H9 (cell line): ENCODE results near the gene HEXD. TPM values are rescaled to one million over a fixed set of nuclear protein-coding genes. Genes with fewer than 3 reads are reported as not detected.
A peak's percentile ranks its signal among the peaks of the same experiment; 100 is the strongest.
"Not testable (repeated sequence)": the region's sequence is repeated elsewhere in the genome, so short reads cannot be mapped to it uniquely, and the experiment has no call there.

Experiments used
- DNase-seq: peaks from one replicate; pipeline ENCODE4 v3.0.0-alpha.2; 2017
- H2AFZ ChIP-seq: one replicate; pipeline ENCODE4 v1.6.1; 2013; ENCODE audit warnings: mild to moderate bottlenecking, low read length, control low read depth, moderate library complexity
- H2AK5ac ChIP-seq: 2 replicates; pipeline ENCODE4 v1.6.1; 2013; ENCODE audit warnings: low read length, control low read depth, mixed read lengths; ENCODE audit not compliant: insufficient read length
- H2BK120ac ChIP-seq: one replicate; pipeline ENCODE4 v1.6.1; 2013; ENCODE audit warnings: low read depth, mild to moderate bottlenecking, low read length, control low read depth, inconsistent platforms; ENCODE audit not compliant: poor library complexity, severe bottlenecking
- H2BK12ac ChIP-seq: 2 replicates; pipeline ENCODE4 v1.6.1; 2013; ENCODE audit warnings: low read length, control low read depth, mixed read lengths, low read depth; ENCODE audit not compliant: insufficient read length
- H2BK15ac ChIP-seq: 2 replicates; pipeline ENCODE4 v1.6.1; 2013; ENCODE audit warnings: low read depth, low read length, control low read depth
- H2BK20ac ChIP-seq: one replicate; pipeline ENCODE4 v1.6.1; 2013; ENCODE audit warnings: low read depth, mild to moderate bottlenecking, low read length, control low read depth, inconsistent platforms; ENCODE audit not compliant: poor library complexity, severe bottlenecking
- H2BK5ac ChIP-seq: 2 replicates; pipeline ENCODE4 v1.6.1; 2013; ENCODE audit warnings: low read length, control low read depth, mixed read lengths; ENCODE audit not compliant: insufficient read length
- H3K14ac ChIP-seq: 2 replicates; pipeline ENCODE4 v1.6.1; 2013; ENCODE audit warnings: low read length, control low read depth; ENCODE audit not compliant: insufficient read depth
- H3K18ac ChIP-seq: 2 replicates; pipeline ENCODE4 v1.6.1; 2013; ENCODE audit warnings: low read depth, mild to moderate bottlenecking, mixed read lengths, low read length, control low read depth; ENCODE audit not compliant: insufficient read length
- H3K23ac ChIP-seq: 2 replicates; pipeline ENCODE4 v1.6.1; 2013; ENCODE audit warnings: low read length, control low read depth, mixed read lengths, low read depth; ENCODE audit not compliant: insufficient read length
- H3K23me2 ChIP-seq: 2 replicates; pipeline ENCODE4 v1.6.1; 2013; ENCODE audit warnings: low read depth, mild to moderate bottlenecking, mixed read lengths, low read length, control low read depth; ENCODE audit not compliant: insufficient read length, poor library complexity, severe bottlenecking
- H3K27ac ChIP-seq: 2 replicates; pipeline ENCODE4 v1.5.1; 2013; ENCODE audit warnings: low read length, control low read depth, mixed read lengths, low read depth; ENCODE audit not compliant: insufficient read length
- H3K27me3 ChIP-seq: 2 replicates; pipeline ENCODE4 v1.6.1; 2013; ENCODE audit warnings: low read length, control low read depth, inconsistent platforms; ENCODE audit not compliant: insufficient read depth
- H3K4ac ChIP-seq: 2 replicates; pipeline ENCODE4 v1.6.1; 2013; ENCODE audit warnings: low read depth, mild to moderate bottlenecking, control low read depth, inconsistent platforms, low read length, moderate library complexity
- H3K4me1 ChIP-seq: 2 replicates; pipeline ENCODE4 v1.6.1; 2013; ENCODE audit warnings: low read length, control low read depth, inconsistent platforms; ENCODE audit not compliant: insufficient read depth
- H3K4me2 ChIP-seq: 2 replicates; pipeline ENCODE4 v1.6.1; 2013; ENCODE audit warnings: low read length, control low read depth, mixed read lengths; ENCODE audit not compliant: insufficient read length, insufficient read depth
- H3K56ac ChIP-seq: 2 replicates; pipeline ENCODE4 v1.6.1; 2013; ENCODE audit warnings: low read depth, mild to moderate bottlenecking, mixed read lengths, low read length, control low read depth; ENCODE audit not compliant: insufficient read length
- H3K79me1 ChIP-seq: 2 replicates; pipeline ENCODE4 v1.6.1; 2013; ENCODE audit warnings: low read depth, mild to moderate bottlenecking, moderate library complexity, low read length, control low read depth, inconsistent platforms; ENCODE audit not compliant: insufficient read depth, poor library complexity, severe bottlenecking
- H3K79me2 ChIP-seq: 2 replicates; pipeline ENCODE4 v1.6.1; 2013; ENCODE audit warnings: low read length, control low read depth, inconsistent platforms; ENCODE audit not compliant: insufficient read depth
- H3K9ac ChIP-seq: 2 replicates; pipeline ENCODE4 v1.6.1; 2013; ENCODE audit warnings: low read length, control low read depth, mixed read lengths; ENCODE audit not compliant: insufficient read length; ENCODE audit errors: extremely low read depth
- H3K9me3 ChIP-seq: one replicate; pipeline ENCODE4 v1.6.1; 2013; ENCODE audit warnings: low read depth, low read length, inconsistent platforms; ENCODE audit not compliant: control insufficient read depth
- H3T11ph ChIP-seq: one replicate; pipeline ENCODE4 v1.6.1; 2013; ENCODE audit warnings: mild to moderate bottlenecking, low read length, control low read depth, inconsistent platforms
- H4K20me1 ChIP-seq: one replicate; pipeline ENCODE4 v1.6.1; 2013; ENCODE audit not compliant: control insufficient read depth, insufficient read length, insufficient read depth
- H4K5ac ChIP-seq: 2 replicates; pipeline ENCODE4 v1.6.1; 2013; ENCODE audit warnings: low read depth, mild to moderate bottlenecking, mixed read lengths, low read length, control low read depth; ENCODE audit not compliant: insufficient read length
- H4K8ac ChIP-seq: replicated peaks from 2 replicates; pipeline ENCODE4 v1.6.1; 2013; ENCODE audit warnings: low read length, control low read depth, mixed read lengths, low read depth; ENCODE audit not compliant: insufficient read length
- H4K91ac ChIP-seq: 2 replicates; pipeline ENCODE4 v1.6.1; 2013; ENCODE audit warnings: low read depth, mild to moderate bottlenecking, moderate library complexity, mixed read lengths, low read length, control low read depth; ENCODE audit not compliant: insufficient read length
- H3K27ac Mint-ChIP-seq, 3 experiments: 2 replicates in 2 of 3; 3 replicates in 1 of 3; pipeline ENCODE4 v1.8.0; 2020 to 2021; ENCODE audit warnings: mixed read lengths in 3 of 3, mild to moderate bottlenecking in 1 of 3, moderate library complexity in 1 of 3
- H3K27me3 Mint-ChIP-seq: 2 replicates; pipeline ENCODE4 v1.8.0; 2021; ENCODE audit warnings: low read depth, mild to moderate bottlenecking, moderate library complexity, mixed read lengths
- H3K36me3 Mint-ChIP-seq, 3 experiments: 2 replicates in 2 of 3; 3 replicates in 1 of 3; pipeline ENCODE4 v1.8.0; 2020 to 2021; ENCODE audit warnings: low read depth in 3 of 3, mixed read lengths in 3 of 3; ENCODE audit not compliant: insufficient read depth in 1 of 3
- H3K4me1 Mint-ChIP-seq, 2 experiments: 2 replicates each; pipeline ENCODE4 v1.8.0; 2020; ENCODE audit warnings: mixed read lengths in 2 of 2
- H3K4me3 Mint-ChIP-seq, 2 experiments: 2 replicates in 1 of 2; 3 replicates in 1 of 2; pipeline ENCODE4 v1.8.0; 2020 to 2021; ENCODE audit warnings: mild to moderate bottlenecking in 2 of 2, mixed read lengths in 2 of 2, moderate library complexity in 1 of 2
- H3K9me3 Mint-ChIP-seq, 2 experiments: 2 replicates in 1 of 2; 3 replicates in 1 of 2; pipeline ENCODE4 v1.8.0; 2020; ENCODE audit warnings: mild to moderate bottlenecking in 2 of 2, mixed read lengths in 2 of 2, moderate library complexity in 1 of 2
- WGBS: extraction: QIAGEN DNeasy Blood & Tissue Kit; methylation state at CpG from one replicate; pipeline ENCODE4 v1.1.7; 2013; ENCODE audit warnings: missing lambda C conversion rate, low lambda C conversion rate, mixed read lengths; ENCODE audit not compliant: insufficient read length; ENCODE audit errors: extremely low coverage; 5-methylcytosine and 5-hydroxymethylcytosine counted together
- total RNA-seq: library from RNA; stranded (reverse); gene quantifications from 2 replicates; pipeline ENCODE4 v1.2.1, GENCODE V29; 2021
- TF ChIP-seq, protein P1 (sequence below): fragments of 200-600 bp; sonication (generic); conservative IDR thresholded peaks from 3 replicates; pipeline ENCODE4 v1.8.0; 2021; ENCODE audit warnings: antibody characterized with exemption, mild to moderate bottlenecking

The HEXD gene
- total RNA-seq, 1 experiment from 2014 or later, result 23.2 TPM

DNA sequence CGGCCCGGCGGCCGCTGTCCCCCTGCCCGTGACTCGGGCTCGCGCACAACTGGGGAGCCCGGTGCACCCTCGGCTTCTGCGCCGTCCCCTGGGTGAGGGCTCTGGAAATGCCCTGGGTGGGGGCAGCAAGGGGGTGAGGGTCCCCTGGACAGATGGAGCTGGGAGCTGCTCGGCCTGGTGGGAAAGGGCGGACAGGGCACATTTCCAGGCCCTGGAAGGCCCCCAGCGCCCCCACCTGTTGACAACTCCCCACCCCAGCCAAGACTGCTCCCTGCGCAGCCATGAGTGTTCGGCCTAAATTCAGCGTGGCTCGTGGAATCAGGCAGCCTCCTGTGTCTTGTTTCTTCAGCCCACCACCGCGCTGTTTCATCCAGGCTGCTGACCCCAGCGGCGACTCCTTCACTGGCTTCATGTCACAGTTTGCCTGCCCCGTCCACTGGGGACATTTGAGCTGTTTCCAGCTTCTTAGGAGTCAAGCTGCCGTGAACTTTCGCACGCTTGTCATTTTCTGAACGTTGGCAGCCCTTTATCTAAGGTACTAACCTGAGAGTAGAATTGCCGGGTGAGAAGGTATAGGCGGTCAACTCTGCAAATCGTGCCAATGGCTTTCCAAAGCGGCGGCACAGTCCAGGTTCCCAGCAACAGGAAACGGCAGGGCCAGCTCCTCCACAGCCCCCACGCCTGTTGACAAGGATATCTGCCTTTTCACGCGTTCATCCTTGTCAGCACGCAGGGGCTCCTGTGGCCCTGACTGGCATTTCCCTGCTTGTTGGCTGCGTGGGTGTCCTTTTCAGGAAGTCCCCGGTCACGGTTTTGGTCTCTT is 45.7 kb upstream of the HEXD start:
- Histone ChIP-seq H3K9ac (no peak overlapping the region), H2AFZ (no peak overlapping the region), H2AK5ac (no peak overlapping the region), H3K79me1 (no peaks in the 10 kb centered on the region), H3K4ac (no peak overlapping the region), H2BK15ac (no peak overlapping the region), H3K4me1 (no peaks in the 10 kb centered on the region; the same call in 1 of the 2 replicates), H4K20me1 (no peaks in the 10 kb centered on the region), H3K9me3 (no peaks in the 10 kb centered on the region), H4K8ac (no peak overlapping the region), H3K18ac (no peak overlapping the region), H4K5ac (no peak overlapping the region), H2BK5ac (no peak overlapping the region), H3T11ph (no peak overlapping the region), H3K4me2 (peak overlapping the region; percentile 28), H3K14ac (no peak overlapping the region), H3K23ac (no peak overlapping the region), H3K27me3 (peaks cover 14% of the 10 kb centered on the region), H3K79me2 (no peaks in the 10 kb centered on the region), H4K91ac (no peak overlapping the region), H3K27ac (no peak overlapping the region), H3K56ac (no peak overlapping the region), H2BK20ac (no peak overlapping the region), H2BK120ac (no peak overlapping the region), H3K23me2 (peaks cover 7% of the 10 kb centered on the region), H2BK12ac (no peak overlapping the region)
- H3K36me3 Mint-ChIP-seq, result peaks cover 0 to 4% (median 3%) of the 10 kb centered on the region in 3 experiments; a peak in 2 of 7 replicates
- WGBS, result no CpG with 5 or more reads among the region's 41 CpGs
- H3K9me3 Mint-ChIP-seq, result peaks cover 5 to 8% of the 10 kb centered on the region in 2 experiments; a peak in 4 of 5 replicates
- TF ChIP-seq, protein P1, sequence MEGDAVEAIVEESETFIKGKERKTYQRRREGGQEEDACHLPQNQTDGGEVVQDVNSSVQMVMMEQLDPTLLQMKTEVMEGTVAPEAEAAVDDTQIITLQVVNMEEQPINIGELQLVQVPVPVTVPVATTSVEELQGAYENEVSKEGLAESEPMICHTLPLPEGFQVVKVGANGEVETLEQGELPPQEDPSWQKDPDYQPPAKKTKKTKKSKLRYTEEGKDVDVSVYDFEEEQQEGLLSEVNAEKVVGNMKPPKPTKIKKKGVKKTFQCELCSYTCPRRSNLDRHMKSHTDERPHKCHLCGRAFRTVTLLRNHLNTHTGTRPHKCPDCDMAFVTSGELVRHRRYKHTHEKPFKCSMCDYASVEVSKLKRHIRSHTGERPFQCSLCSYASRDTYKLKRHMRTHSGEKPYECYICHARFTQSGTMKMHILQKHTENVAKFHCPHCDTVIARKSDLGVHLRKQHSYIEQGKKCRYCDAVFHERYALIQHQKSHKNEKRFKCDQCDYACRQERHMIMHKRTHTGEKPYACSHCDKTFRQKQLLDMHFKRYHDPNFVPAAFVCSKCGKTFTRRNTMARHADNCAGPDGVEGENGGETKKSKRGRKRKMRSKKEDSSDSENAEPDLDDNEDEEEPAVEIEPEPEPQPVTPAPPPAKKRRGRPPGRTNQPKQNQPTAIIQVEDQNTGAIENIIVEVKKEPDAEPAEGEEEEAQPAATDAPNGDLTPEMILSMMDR, result no peak
- no peak for DNase-seq
- H3K27me3 Mint-ChIP-seq, result peaks cover 46% of the 10 kb centered on the region
- H3K27ac Mint-ChIP-seq, result no peak overlapping the region
- H3K4me1 Mint-ChIP-seq, result peaks cover 3 to 11% of the 10 kb centered on the region in 2 experiments
- H3K4me3 Mint-ChIP-seq, result peak overlapping the region; percentile 39 to 75; a peak in 4 of 5 replicates

DNA sequence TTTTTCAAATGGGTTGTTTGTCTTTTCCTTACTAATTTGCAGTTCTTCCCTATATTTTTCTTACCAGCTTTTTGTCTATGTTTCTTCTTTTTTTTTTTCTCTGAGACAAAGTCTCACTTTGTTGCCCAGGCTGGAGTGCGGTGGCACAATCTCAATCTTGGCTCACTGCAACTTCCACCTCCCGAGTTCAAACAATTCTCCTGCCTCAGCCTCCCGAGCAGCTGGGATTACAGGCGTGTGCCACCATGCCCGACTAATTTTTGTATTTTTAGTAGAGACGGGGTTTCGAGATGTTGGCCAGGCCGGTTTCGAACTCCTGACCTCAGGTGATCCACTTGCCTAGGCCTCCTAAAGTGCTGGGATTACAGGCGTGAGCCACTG is 45.1 kb upstream of the HEXD start:
- not testable (repeated sequence) for H3K23ac ChIP-seq, H3K9me3 Mint-ChIP-seq, H2BK5ac ChIP-seq, H3K9me3 ChIP-seq, H3K79me2 ChIP-seq, H3K27ac ChIP-seq, H3K4me2 ChIP-seq, H2BK15ac ChIP-seq, H4K5ac ChIP-seq, H3K4me1 Mint-ChIP-seq, H2BK12ac ChIP-seq, H2AK5ac ChIP-seq, H2AFZ ChIP-seq, H4K8ac ChIP-seq, H4K20me1 ChIP-seq, H3T11ph ChIP-seq, H3K4me1 ChIP-seq, H3K56ac ChIP-seq, H2BK20ac ChIP-seq, H3K36me3 Mint-ChIP-seq, H3K27ac Mint-ChIP-seq, H2BK120ac ChIP-seq, H3K23me2 ChIP-seq, H4K91ac ChIP-seq, H3K4ac ChIP-seq, H3K9ac ChIP-seq, H3K14ac ChIP-seq, H3K79me1 ChIP-seq, DNase-seq, H3K18ac ChIP-seq
- peaks cover 43% of the 10 kb centered on the region for H3K27me3 Mint-ChIP-seq
- peak overlapping the region; percentile 26 to 35; a peak in 2 of 5 replicates for H3K4me3 Mint-ChIP-seq
- no CpG with 5 or more reads among the region's 10 CpGs for WGBS
- H3K27me3 ChIP-seq, result peaks cover 14% of the 10 kb centered on the region
